Calu3 (cell line): ENCODE data around the gene PROS1. TPM values are rescaled to one million over a fixed set of nuclear protein-coding genes. Genes with fewer than 3 reads are reported as not detected.
"Not testable (repeated sequence)": the region's sequence is repeated elsewhere in the genome, so short reads cannot be mapped to it uniquely, and the experiment has no call there.

Source experiments
- BruUV-seq: library from RNA; stranded (reverse); fragments of 400-500 nt; replicated peaks from 2 replicates; lab custom pipeline; 2021; lab: Mats Ljungman, UMichigan
- CTCF ChIA-PET: fragments of 300-600 bp; sonication (Branson Sonifier 250); formaldehyde crosslinking; loops from one replicate; lab custom pipeline; 2022; ENCODE audit warnings: antibody characterized with exemption; lab: Charles Lee
- DNase-seq: peaks from one replicate; pipeline ENCODE4 v3.0.0; 2022
- H3K27ac Mint-ChIP-seq: one replicate; pipeline ENCODE4 v1.8.0; 2022; ENCODE audit warnings: mixed read lengths; ENCODE audit not compliant: unreplicated experiment
- H3K27me3 Mint-ChIP-seq: one replicate; pipeline ENCODE4 v1.8.0; 2022; ENCODE audit warnings: mixed read lengths; ENCODE audit not compliant: unreplicated experiment
- H3K36me3 Mint-ChIP-seq: one replicate; pipeline ENCODE4 v1.8.0; 2022; ENCODE audit warnings: mild to moderate bottlenecking, moderate library complexity, mixed read lengths; ENCODE audit not compliant: insufficient read depth, unreplicated experiment
- H3K4me1 Mint-ChIP-seq: one replicate; pipeline ENCODE4 v1.8.0; 2022; ENCODE audit warnings: mild to moderate bottlenecking, low read depth, mixed read lengths; ENCODE audit not compliant: unreplicated experiment
- H3K4me3 Mint-ChIP-seq: one replicate; pipeline ENCODE4 v1.8.0; 2022; ENCODE audit warnings: mild to moderate bottlenecking, low read depth, moderate library complexity, mixed read lengths; ENCODE audit not compliant: unreplicated experiment
- H3K9me3 Mint-ChIP-seq: one replicate; pipeline ENCODE4 v1.8.0; 2022; ENCODE audit warnings: low read depth, mixed read lengths; ENCODE audit not compliant: unreplicated experiment
- intact Hi-C: fragments of 100-400 bp; cut with micrococcal nuclease; formaldehyde crosslinking; loops from one replicate; pipeline ENCODE4 v1.10.0; 2022; ENCODE audit not compliant: unreplicated experiment
- total RNA-seq: library from RNA; stranded (reverse); gene quantifications from 2 replicates; pipeline ENCODE4 v1.2.3, GENCODE V29; 2022
- TF ChIP-seq, protein P1 (sequence below): fragments of 200-600 bp; IDR thresholded peaks from one replicate; pipeline ENCODE4 v1.8.0; 2022; ENCODE audit warnings: antibody characterized with exemption; ENCODE audit not compliant: unreplicated experiment

The PROS1 gene
- total RNA-seq, 1 experiment from 2014 or later, result 2.6 TPM

DNA sequence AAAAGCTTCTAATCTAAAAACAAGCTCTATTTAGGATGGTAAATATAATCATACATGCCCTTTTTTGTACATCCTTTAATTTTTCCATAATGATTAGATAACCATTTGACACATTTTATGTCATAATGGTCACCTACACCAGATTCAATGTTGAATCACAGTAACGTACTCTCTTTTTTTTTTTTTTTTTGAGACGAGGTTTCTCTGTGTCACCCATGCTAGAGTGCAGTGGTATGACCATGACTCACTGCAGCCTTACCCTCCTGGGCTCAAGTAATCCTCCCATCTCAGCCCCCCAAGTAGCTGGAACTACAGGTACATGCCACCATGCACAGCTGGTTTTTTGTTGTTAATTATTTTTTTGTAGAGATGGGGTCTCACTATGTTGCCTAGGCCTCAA, 49.2 kb downstream of the PROS1 start:
- H3K4me1 Mint-ChIP-seq, result no peaks in the 10 kb centered on the region
- no peak overlapping the region for H3K27ac Mint-ChIP-seq
- H3K27me3 Mint-ChIP-seq, result no peaks in the 10 kb centered on the region
- H3K9me3 Mint-ChIP-seq, result no peaks in the 10 kb centered on the region
- no peak overlapping the region for H3K4me3 Mint-ChIP-seq
- intact Hi-C loops, result no loop called here
- TF ChIP-seq, protein P1, sequence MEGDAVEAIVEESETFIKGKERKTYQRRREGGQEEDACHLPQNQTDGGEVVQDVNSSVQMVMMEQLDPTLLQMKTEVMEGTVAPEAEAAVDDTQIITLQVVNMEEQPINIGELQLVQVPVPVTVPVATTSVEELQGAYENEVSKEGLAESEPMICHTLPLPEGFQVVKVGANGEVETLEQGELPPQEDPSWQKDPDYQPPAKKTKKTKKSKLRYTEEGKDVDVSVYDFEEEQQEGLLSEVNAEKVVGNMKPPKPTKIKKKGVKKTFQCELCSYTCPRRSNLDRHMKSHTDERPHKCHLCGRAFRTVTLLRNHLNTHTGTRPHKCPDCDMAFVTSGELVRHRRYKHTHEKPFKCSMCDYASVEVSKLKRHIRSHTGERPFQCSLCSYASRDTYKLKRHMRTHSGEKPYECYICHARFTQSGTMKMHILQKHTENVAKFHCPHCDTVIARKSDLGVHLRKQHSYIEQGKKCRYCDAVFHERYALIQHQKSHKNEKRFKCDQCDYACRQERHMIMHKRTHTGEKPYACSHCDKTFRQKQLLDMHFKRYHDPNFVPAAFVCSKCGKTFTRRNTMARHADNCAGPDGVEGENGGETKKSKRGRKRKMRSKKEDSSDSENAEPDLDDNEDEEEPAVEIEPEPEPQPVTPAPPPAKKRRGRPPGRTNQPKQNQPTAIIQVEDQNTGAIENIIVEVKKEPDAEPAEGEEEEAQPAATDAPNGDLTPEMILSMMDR, result no peak
- no TSS peak for BruUV-seq
- DNase-seq, result no peak
- no peaks in the 10 kb centered on the region for H3K36me3 Mint-ChIP-seq
- CTCF ChIA-PET, result interaction anchor here (0.6 kb wide), 1 partner anchor 56 kb away, joined by 4 read pairs; no protein-coding TSS in a partner anchor

DNA sequence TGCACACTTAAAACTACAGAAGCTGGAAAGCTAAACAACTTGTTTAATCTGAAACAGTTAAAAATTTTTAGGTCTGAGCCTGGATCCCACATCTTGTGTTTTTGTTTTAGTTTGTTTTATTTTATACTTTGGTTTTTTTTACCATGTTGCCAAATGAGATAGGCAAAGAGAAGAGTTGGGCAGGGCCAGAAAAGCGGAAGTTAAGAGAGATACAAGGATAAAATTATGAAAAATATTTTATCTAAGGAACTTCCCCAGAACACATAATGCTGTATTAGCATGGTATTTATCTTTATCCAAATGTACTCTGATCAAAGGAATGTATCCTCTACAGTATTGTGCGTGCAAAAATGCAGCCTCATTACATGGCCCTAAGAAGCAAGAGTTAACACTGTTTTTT, 50.7 kb downstream of the PROS1 start:
- intact Hi-C loops, result no loop called here
- Mint-ChIP-seq H3K4me3 (no peak overlapping the region), H3K27ac (no peak overlapping the region), H3K4me1 (no peaks in the 10 kb centered on the region), H3K27me3 (no peaks in the 10 kb centered on the region), H3K9me3 (no peaks in the 10 kb centered on the region), H3K36me3 (no peaks in the 10 kb centered on the region)
- BruUV-seq, result no TSS peak
- TF ChIP-seq, protein P1, result no peak
- no peak for DNase-seq
- CTCF ChIA-PET, result no interaction called here

DNA sequence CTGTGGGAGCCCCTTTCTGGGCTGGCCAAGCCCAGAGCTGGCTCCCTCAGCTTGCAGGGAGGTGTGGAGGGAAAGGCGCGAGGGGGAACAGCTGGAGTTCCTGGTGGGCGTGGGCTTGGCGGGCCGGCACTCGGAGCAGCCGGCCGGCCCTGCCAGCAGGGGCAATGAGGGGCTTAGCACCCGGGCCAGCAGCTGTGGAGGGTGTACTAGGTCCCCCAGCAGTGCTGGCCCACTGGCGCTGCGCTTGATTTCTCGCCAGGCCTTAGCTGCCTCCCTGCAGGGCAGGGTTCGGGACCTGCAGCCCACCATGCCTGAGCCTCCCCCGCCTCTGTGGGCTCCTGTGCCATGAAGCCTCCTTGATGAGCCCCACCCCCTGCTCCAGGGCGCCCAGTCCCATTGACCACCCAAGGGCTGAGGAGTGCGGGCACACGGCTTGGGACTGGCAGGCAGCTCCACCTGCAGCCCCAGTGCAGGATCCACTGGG, 56.1 kb downstream of the PROS1 start:
- H3K9me3 Mint-ChIP-seq, intact Hi-C loops, DNase-seq, H3K27me3 Mint-ChIP-seq, CTCF ChIA-PET, BruUV-seq, H3K4me3 Mint-ChIP-seq, H3K36me3 Mint-ChIP-seq, H3K27ac Mint-ChIP-seq, H3K4me1 Mint-ChIP-seq: not testable (repeated sequence)

DNA sequence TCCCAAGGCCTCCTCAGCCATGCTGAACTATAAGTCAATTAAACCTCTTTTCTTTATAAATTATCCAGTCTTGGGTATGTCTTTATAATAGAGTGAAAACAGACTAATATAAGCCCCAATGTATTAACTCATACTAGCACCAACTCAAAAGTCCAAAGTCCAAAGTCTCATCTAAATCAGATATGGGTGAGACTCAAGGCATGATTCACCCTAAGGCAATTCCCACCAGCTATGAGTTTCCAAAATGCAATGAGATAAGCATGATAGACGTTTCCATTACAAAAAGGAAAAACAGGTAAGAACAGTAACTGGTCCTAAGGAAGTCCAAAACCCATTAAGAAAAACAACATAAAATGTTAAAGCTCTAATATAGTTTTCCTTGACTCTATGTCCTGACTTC, 60.1 kb downstream of the PROS1 start:
- H3K27me3 Mint-ChIP-seq, intact Hi-C loops: not testable (repeated sequence)

DNA sequence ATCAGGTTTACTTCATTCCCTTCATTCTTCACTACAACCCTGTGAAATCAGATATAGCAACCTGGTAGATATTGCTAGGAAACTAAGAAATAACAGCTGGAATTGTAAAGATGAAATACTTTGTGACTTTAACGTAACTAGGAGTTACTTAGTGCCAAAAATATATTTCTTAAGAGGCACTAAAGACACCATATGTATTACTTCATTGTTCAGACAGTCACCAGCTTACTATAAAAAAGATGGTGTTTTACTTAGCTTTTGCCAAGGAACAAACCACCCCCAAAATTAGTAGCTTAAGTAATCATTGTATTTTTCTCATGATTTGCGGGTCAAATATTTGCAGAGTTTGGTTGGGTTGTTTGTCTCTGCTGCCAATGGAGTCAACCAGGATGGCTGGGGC, 62.5 kb downstream of the PROS1 start:
- BruUV-seq, result no TSS peak
- H3K9me3 Mint-ChIP-seq, result peaks cover 5% of the 10 kb centered on the region
- CTCF ChIA-PET, result no interaction called here

More for the DNA sequence above, 60.1 kb downstream of the PROS1 start:
- DNase-seq, H3K9me3 Mint-ChIP-seq, H3K36me3 Mint-ChIP-seq, H3K4me3 Mint-ChIP-seq, BruUV-seq, CTCF ChIA-PET, H3K27ac Mint-ChIP-seq, H3K4me1 Mint-ChIP-seq: not testable (repeated sequence)

More for the DNA sequence above, 62.5 kb downstream of the PROS1 start:
- Mint-ChIP-seq H3K4me3 (no peak overlapping the region), H3K36me3 (no peaks in the 10 kb centered on the region), H3K27me3 (no peaks in the 10 kb centered on the region), H3K4me1 (no peaks in the 10 kb centered on the region), H3K27ac (no peak overlapping the region)
- intact Hi-C loops, result no loop called here
- TF ChIP-seq, protein P1, result no peak
- no peak for DNase-seq
